Measurements from ENCODE around the gene FBXO28. TPM values are rescaled to one million over a fixed set of nuclear protein-coding genes. Genes with fewer than 3 reads are reported as not detected.

Gene FBXO28
- total RNA-seq, 4 donors from 2014 or later, result 16.7 to 21.3 (median 18.8) TPM

GRCh38 chr1:224087286-224087794 is 26.6 kb upstream of the FBXO28 start:
- no peak overlapping the region for H3K27ac ChIP-seq
- H3K4me3 ChIP-seq, result no peak overlapping the region
- 27 to 36% methylated on average over 2 of the region's 2 CpGs for WGBS, 2 donors

GRCh38 chr1:224089583-224089982 is 24.3 kb upstream of the FBXO28 start:
- Histone ChIP-seq H3K4me1 (no peaks in the 10 kb centered on the region), H3K27ac (no peak overlapping the region), H3K4me3 (no peak overlapping the region), H3K9me3 (no peaks in the 10 kb centered on the region), H3K27me3 (no peaks in the 10 kb centered on the region), H3K36me3 (no peaks in the 10 kb centered on the region)
- 87 to 89% methylated on average over 3 of the region's 3 CpGs for WGBS, 2 donors
- no peak for DNase-seq (ENCODE audit: low spot score in 2 of 2)
- TF ChIP-seq CTCF (IDR thresholded peaks at IDR 0.05) (no peak), POLR2A (IDR thresholded peaks at IDR 0.05) (no peak), EP300 (IDR thresholded peaks at IDR 0.05) (no peak)

More at GRCh38 chr1:224087286-224087794, 26.6 kb upstream of the FBXO28 start:
- Histone ChIP-seq H3K4me1 (no peaks in the 10 kb centered on the region), H3K36me3 (no peaks in the 10 kb centered on the region), H3K9me3 (no peaks in the 10 kb centered on the region), H3K27me3 (no peaks in the 10 kb centered on the region)
- no peak for DNase-seq (ENCODE audit: low spot score in 2 of 2)
- TF ChIP-seq CTCF (IDR thresholded peaks at IDR 0.05), result no peak
- TF ChIP-seq POLR2A (IDR thresholded peaks at IDR 0.05), result no peak
- TF ChIP-seq EP300 (IDR thresholded peaks at IDR 0.05), result no peak

- no peak for DNase-seq (ENCODE audit: low spot score in 2 of 2)
- no peaks in the 10 kb centered on the region for H3K36me3 ChIP-seq
- no peaks in the 10 kb centered on the region for H3K4me1 ChIP-seq
- H3K27ac ChIP-seq, result no peak overlapping the region
- H3K27me3 ChIP-seq, result no peaks in the 10 kb centered on the region
- no peak overlapping the region for H3K4me3 ChIP-seq
- WGBS, 2 donors, result 81 to 83% methylated on average over 5 of the region's 5 CpGs
- TF ChIP-seq EP300 (IDR thresholded peaks at IDR 0.05) (no peak), CTCF (IDR thresholded peaks at IDR 0.05) (no peak), POLR2A (IDR thresholded peaks at IDR 0.05) (no peak)
- H3K9me3 ChIP-seq, result no peaks in the 10 kb centered on the region
Measured at GRCh38 chr1:224090116-224090515, 23.8 kb upstream of the FBXO28 start.

GRCh38 chr1:224092111-224092510 is 21.8 kb upstream of the FBXO28 start:
- no peaks in the 10 kb centered on the region for H3K36me3 ChIP-seq
- no peak overlapping the region for H3K27ac ChIP-seq
- TF ChIP-seq CTCF (IDR thresholded peaks at IDR 0.05), result no peak
- TF ChIP-seq EP300 (IDR thresholded peaks at IDR 0.05), result no peak
- TF ChIP-seq POLR2A (IDR thresholded peaks at IDR 0.05), result no peak
- no peaks in the 10 kb centered on the region for H3K27me3 ChIP-seq
- 80 to 86% methylated on average over 1 of the region's 1 CpG for WGBS, 2 donors
- no peak overlapping the region for H3K4me3 ChIP-seq
- no peaks in the 10 kb centered on the region for H3K9me3 ChIP-seq
- no peaks in the 10 kb centered on the region for H3K4me1 ChIP-seq
- no peak for DNase-seq (ENCODE audit: low spot score in 2 of 2)

- no peak for DNase-seq (ENCODE audit: low spot score in 2 of 2)
- H3K4me1 ChIP-seq, result no peaks in the 10 kb centered on the region
- TF ChIP-seq EP300 (IDR thresholded peaks at IDR 0.05) (no peak), POLR2A (IDR thresholded peaks at IDR 0.05) (no peak), CTCF (IDR thresholded peaks at IDR 0.05) (no peak)
- H3K36me3 ChIP-seq, result no peaks in the 10 kb centered on the region
- H3K9me3 ChIP-seq, result no peaks in the 10 kb centered on the region
- H3K27ac ChIP-seq, result no peak overlapping the region
- H3K27me3 ChIP-seq, result no peaks in the 10 kb centered on the region
- no peak overlapping the region for H3K4me3 ChIP-seq
- WGBS, 2 donors, result 55 to 77% methylated on average over 2 of the region's 2 CpGs
Measured at GRCh38 chr1:224092601-224093000, 21.3 kb upstream of the FBXO28 start.

Data from tibial nerve (tissue), 4 donors.